SU-DHL-6 (cell line): ENCODE data around the gene MAP2K3.
"Not testable (repeated sequence)": the region's sequence is repeated elsewhere in the genome, so short reads cannot be mapped to it uniquely, and the experiment has no call there.

Experiments
- H2AFZ ChIP-seq: fragments of 200-600 bp; sonication (generic); 2 replicates; pipeline ENCODE4 v1.6.1; 2014; ENCODE audit warnings: low read depth, mild to moderate bottlenecking, moderate library complexity, mixed read lengths, antibody characterized with exemption, low read length; ENCODE audit not compliant: severe bottlenecking
- H3F3A ChIP-seq: fragments of 200-600 bp; shearing (Covaris generic); 2 replicates; pipeline ENCODE4 v1.6.0; 2016; ENCODE audit warnings: antibody characterized with exemption, mild to moderate bottlenecking; ENCODE audit not compliant: insufficient read depth
- H3K27ac ChIP-seq: fragments of 200-600 bp; sonication (generic); 2 replicates; pipeline ENCODE4 v1.5.1; 2016; ENCODE audit warnings: low read depth, mild to moderate bottlenecking, low read length, moderate library complexity, mixed read lengths
- H3K27me3 ChIP-seq: fragments of 200-600 bp; sonication (generic), shearing (Covaris generic); 2 replicates; pipeline ENCODE4 v1.6.0; 2014; ENCODE audit warnings: mild to moderate bottlenecking, low read length
- H3K36me3 ChIP-seq: fragments of 200-600 bp; sonication (generic); 2 replicates; pipeline ENCODE4 v1.6.1; 2014; ENCODE audit warnings: mild to moderate bottlenecking, low read length, mixed read lengths
- H3K4me2 ChIP-seq: fragments of 300-600, 200-600 bp; shearing (Covaris generic), sonication (generic); 2 replicates; pipeline ENCODE4 v1.6.0; 2014; ENCODE audit warnings: low read length, low read depth, mild to moderate bottlenecking; ENCODE audit not compliant: poor library complexity, severe bottlenecking
- H3K4me3 ChIP-seq: fragments of 200-600 bp; sonication (generic); 2 replicates; pipeline ENCODE4 v1.5.1; 2014; ENCODE audit warnings: antibody characterized with exemption, low read length, mild to moderate bottlenecking, mixed read lengths; ENCODE audit not compliant: insufficient read depth, poor library complexity, severe bottlenecking
- H3K79me2 ChIP-seq: fragments of 200-600 bp; sonication (generic); 2 replicates; pipeline ENCODE4 v1.6.1; 2014; ENCODE audit warnings: mild to moderate bottlenecking, low read length, moderate library complexity; ENCODE audit not compliant: insufficient read depth
- H3K9ac ChIP-seq: fragments of 200-600 bp; sonication (generic); 2 replicates; pipeline ENCODE4 v1.7.0; 2014; ENCODE audit warnings: mild to moderate bottlenecking, low read length
- H3K9me2 ChIP-seq: fragments of 200-600 bp; sonication (generic); replicated peaks from 2 replicates; pipeline ENCODE4 v1.6.1; 2014; ENCODE audit warnings: low read length; ENCODE audit not compliant: insufficient read depth
- H3K9me3 ChIP-seq: fragments of 200-600 bp; sonication (generic); 2 replicates; pipeline ENCODE4 v1.6.1; 2014; ENCODE audit warnings: low read length, mixed read lengths; ENCODE audit not compliant: insufficient read depth
- H4K20me1 ChIP-seq: fragments of 200-600 bp; sonication (generic); 2 replicates; pipeline ENCODE4 v1.6.1; 2014; ENCODE audit warnings: low read depth, mild to moderate bottlenecking, antibody characterized with exemption, low read length, moderate library complexity, mixed read lengths
- CTCF ChIP-seq: fragments of 200-600 bp; sonication (generic); IDR thresholded peaks from one replicate; pipeline ENCODE4 v1.5.1; 2017; ENCODE audit warnings: antibody characterized with exemption, mild to moderate bottlenecking, low read length, moderate library complexity; ENCODE audit not compliant: insufficient read depth, poor library complexity, severe bottlenecking
- EZH2phosphoT487 ChIP-seq: fragments of 200-600 bp; sonication (generic), shearing (Covaris generic); conservative IDR thresholded peaks from 2 replicates; pipeline ENCODE4 v1.6.1; 2018; ENCODE audit warnings: mild to moderate bottlenecking, antibody characterized with exemption, low read length, moderate library complexity, mixed read lengths

Gene MAP2K3

GRCh38 chr17:21341279-21341678 lies 56.8 kb downstream of the MAP2K3 start:
- not testable (repeated sequence) for H4K20me1 ChIP-seq, H3K27me3 ChIP-seq, H3K9ac ChIP-seq, H3K4me2 ChIP-seq, H3K79me2 ChIP-seq, H3K9me3 ChIP-seq, H3K36me3 ChIP-seq, H3K27ac ChIP-seq, H3F3A ChIP-seq, H2AFZ ChIP-seq, H3K9me2 ChIP-seq, H3K4me3 ChIP-seq

- not testable (repeated sequence) for H4K20me1 ChIP-seq, H3K9me2 ChIP-seq, H2AFZ ChIP-seq, H3K36me3 ChIP-seq, H3K27me3 ChIP-seq, H3F3A ChIP-seq, H3K4me3 ChIP-seq, H3K27ac ChIP-seq, H3K79me2 ChIP-seq, H3K9ac ChIP-seq, H3K4me2 ChIP-seq, H3K9me3 ChIP-seq
These were observed 57.5 kb downstream of the MAP2K3 start for GRCh38 chr17:21341925-21342540.

GRCh38 chr17:21343061-21343949 lies 58.8 kb downstream of the MAP2K3 start:
- H3F3A ChIP-seq, H3K9me2 ChIP-seq, H2AFZ ChIP-seq, H3K4me2 ChIP-seq, H3K4me3 ChIP-seq, H4K20me1 ChIP-seq, H3K9me3 ChIP-seq, H3K79me2 ChIP-seq, H3K36me3 ChIP-seq, H3K27me3 ChIP-seq: not testable (repeated sequence)
- H3K27ac ChIP-seq, result peak overlapping the region; percentile 26; the same call in 1 of the 2 replicates
- 0 out of 2 replicates have a peak overlapping the region, but pooled peaks have one; percentile 20 for H3K9ac ChIP-seq

GRCh38 chr17:21344801-21345200 lies 60.3 kb downstream of the MAP2K3 start:
- Histone ChIP-seq H3K4me2 (peak overlapping the region; percentile 43), H3K27ac (peak overlapping the region; percentile 88), H2AFZ (peak overlapping the region; percentile 1), H3K9ac (peak overlapping the region; percentile 55)
- H3K9me3 ChIP-seq, H3K4me3 ChIP-seq, H3F3A ChIP-seq, H3K36me3 ChIP-seq, H3K9me2 ChIP-seq, H4K20me1 ChIP-seq, H3K79me2 ChIP-seq, H3K27me3 ChIP-seq: not testable (repeated sequence)

GRCh38 chr17:21345236-21345635 lies 60.7 kb downstream of the MAP2K3 start:
- Histone ChIP-seq H3K36me3 (no peaks in the 10 kb centered on the region), H3K4me3 (no peak overlapping the region), H3K27ac (peak overlapping the region; percentile 88), H3K79me2 (no peaks in the 10 kb centered on the region), H3K27me3 (no peaks in the 10 kb centered on the region), H3K9me2 (no peaks in the 10 kb centered on the region), H3K9ac (peak overlapping the region; percentile 55), H2AFZ (peak overlapping the region; percentile 1), H3K9me3 (no peaks in the 10 kb centered on the region), H3F3A (peaks cover 8% of the 10 kb centered on the region; the same call in 1 of the 2 replicates), H4K20me1 (no peaks in the 10 kb centered on the region), H3K4me2 (peak overlapping the region; percentile 43)
- TF ChIP-seq CTCF (no peak), EZH2phosphoT487 (no peak)

GRCh38 chr17:21346107-21346506 lies 61.6 kb downstream of the MAP2K3 start:
- not testable (repeated sequence) for H3K4me2 ChIP-seq, H4K20me1 ChIP-seq, H3K27me3 ChIP-seq, H3K9me2 ChIP-seq, H3K27ac ChIP-seq, H3F3A ChIP-seq, H3K36me3 ChIP-seq, H3K9ac ChIP-seq, H2AFZ ChIP-seq, H3K4me3 ChIP-seq, H3K79me2 ChIP-seq, H3K9me3 ChIP-seq

- not testable (repeated sequence) for H4K20me1 ChIP-seq, H3F3A ChIP-seq, H3K36me3 ChIP-seq, H3K9me2 ChIP-seq, H3K9me3 ChIP-seq, H3K27me3 ChIP-seq, H3K4me2 ChIP-seq, H3K4me3 ChIP-seq, H3K79me2 ChIP-seq, H3K9ac ChIP-seq, H2AFZ ChIP-seq
- H3K27ac ChIP-seq, result peak overlapping the region; percentile 64
These were observed 62.2 kb downstream of the MAP2K3 start for GRCh38 chr17:21346651-21347250.
